COLO668 (cell line): ENCODE data around the gene MRTFA.
"Not testable (repeated sequence)": the region's sequence is repeated elsewhere in the genome, so short reads cannot be mapped to it uniquely, and the experiment has no call there.

Experiments used
- DNase-seq: peaks from one replicate; lab custom pipeline; 2025; ENCODE audit not compliant: unreplicated experiment; lab: John Stamatoyannopoulos, UW

The MRTFA gene

GRCh38 chr22:40560551-40560950 is 76.0 kb downstream of the MRTFA start:
- DNase-seq: no peak

GRCh38 chr22:40557972-40558371 is 78.5 kb downstream of the MRTFA start:
- DNase-seq: no peak

GRCh38 chr22:40556641-40557040 is 79.9 kb downstream of the MRTFA start:
- no peak for DNase-seq

GRCh38 chr22:40554023-40554422 is 82.5 kb downstream of the MRTFA start:
- DNase-seq: not testable (repeated sequence)

GRCh38 chr22:40553014-40553554 is 83.4 kb downstream of the MRTFA start:
- DNase-seq: no peak

- DNase-seq: no peak
Measured at GRCh38 chr22:40552070-40552469, 84.4 kb downstream of the MRTFA start.

- DNase-seq: no peak
Measured at GRCh38 chr22:40547729-40548143, 88.8 kb downstream of the MRTFA start.

GRCh38 chr22:40544758-40545157 is 91.8 kb downstream of the MRTFA start:
- DNase-seq: no peak

GRCh38 chr22:40542821-40543540 is 93.5 kb downstream of the MRTFA start:
- DNase-seq: no peak

GRCh38 chr22:40541300-40541699 is 95.2 kb downstream of the MRTFA start:
- DNase-seq: no peak

- no peak for DNase-seq
Measured at GRCh38 chr22:40540265-40540664, 96.3 kb downstream of the MRTFA start.

- not testable (repeated sequence) for DNase-seq
Measured at GRCh38 chr22:40536149-40536548, 100.4 kb downstream of the MRTFA start.

- no peak for DNase-seq
Measured at GRCh38 chr22:40535642-40536041, 100.9 kb downstream of the MRTFA start.

GRCh38 chr22:40535189-40535512 is 101.4 kb downstream of the MRTFA start:
- DNase-seq: no peak

GRCh38 chr22:40534379-40535188 is 101.9 kb downstream of the MRTFA start:
- DNase-seq: no peak

GRCh38 chr22:40533712-40534378 is 102.7 kb downstream of the MRTFA start:
- DNase-seq: no peak

- no peak for DNase-seq
Measured at GRCh38 chr22:40531951-40532900, 104.3 kb downstream of the MRTFA start.

GRCh38 chr22:40530391-40530790 is 106.1 kb downstream of the MRTFA start:
- not testable (repeated sequence) for DNase-seq

- DNase-seq: no peak
Measured at GRCh38 chr22:40529821-40530220, 106.7 kb downstream of the MRTFA start.

- DNase-seq: no peak
Measured at GRCh38 chr22:40526960-40527359, 109.6 kb downstream of the MRTFA start.
